MM.1S (cell line): ENCODE measurements around the gene PSPH.

Experiments
- CTCF ChIP-seq: fragments of 300-600 bp; sonication (generic); IDR thresholded peaks from 2 replicates; pipeline ENCODE4 v1.5.1; 2016; ENCODE audit warnings: antibody characterized with exemption, low read length, mixed read lengths
- EZH2 ChIP-seq: fragments of 300-600 bp; sonication (generic); optimal IDR thresholded peaks from 2 replicates; pipeline ENCODE3; 2017; ENCODE audit warnings: low read depth, mild to moderate bottlenecking, antibody characterized with exemption, low read length, mixed read lengths
- EZH2phosphoT487 ChIP-seq: fragments of 300-600 bp; sonication (generic); IDR thresholded peaks from 2 replicates; pipeline ENCODE4 v1.6.1; 2018; ENCODE audit warnings: antibody characterized with exemption, low read length

- no peak for TF ChIP-seq CTCF
- TF ChIP-seq EZH2, result no peak
- no peak for TF ChIP-seq EZH2phosphoT487
Observed at GRCh38 chr7:56078196-56078595, 27.0 kb upstream of the PSPH start.
